ENCODE results near the gene EMP1.
A peak's percentile ranks its signal among the peaks of the same experiment; 100 is the strongest.

EMP1 gene, protein sequence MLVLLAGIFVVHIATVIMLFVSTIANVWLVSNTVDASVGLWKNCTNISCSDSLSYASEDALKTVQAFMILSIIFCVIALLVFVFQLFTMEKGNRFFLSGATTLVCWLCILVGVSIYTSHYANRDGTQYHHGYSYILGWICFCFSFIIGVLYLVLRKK

DNA sequence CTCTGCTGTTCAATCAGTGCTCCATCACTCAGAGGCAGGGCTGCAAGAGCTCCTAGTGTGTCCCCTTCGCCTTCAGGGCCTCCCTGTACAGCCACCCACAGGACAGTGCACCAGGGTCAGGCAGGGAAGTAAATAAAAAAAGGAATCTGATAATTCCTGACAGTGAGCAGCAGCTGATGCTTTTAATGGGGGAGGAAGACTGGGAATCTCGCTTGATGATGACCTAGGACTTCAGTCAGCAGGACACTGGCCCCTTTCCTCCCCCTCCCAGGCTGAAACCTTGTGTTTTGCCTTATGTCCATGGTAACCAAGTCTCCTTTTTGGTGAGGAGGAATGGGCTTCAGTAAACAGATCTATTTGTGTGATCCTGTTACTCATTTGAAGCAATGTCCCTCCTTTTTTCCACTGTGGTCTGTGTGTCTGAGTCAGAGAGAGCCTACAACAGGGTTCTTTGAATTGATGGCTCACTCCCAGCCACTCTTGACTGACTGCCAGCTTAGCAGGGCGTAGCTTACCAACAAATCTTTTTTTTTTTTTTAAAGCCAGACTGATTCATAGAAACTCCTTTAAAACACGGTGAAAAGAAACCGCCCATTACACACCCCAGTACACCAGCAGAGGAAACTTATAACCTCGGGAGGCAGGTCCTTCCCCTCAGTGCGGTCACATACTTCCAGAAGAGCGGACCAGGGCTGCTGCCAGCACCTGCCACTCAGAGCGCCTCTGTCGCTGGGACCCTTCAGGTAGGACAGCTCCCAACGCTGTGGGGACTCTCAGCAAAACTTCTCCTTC, at the start of gene EMP1:
EMP1 (plus strand) TSS at position 597 of the 792 bp plus-strand sequence. CDS start 14,785 bp downstream, outside the sequence.
- peak; percentile 74 for DNase-seq

DNA sequence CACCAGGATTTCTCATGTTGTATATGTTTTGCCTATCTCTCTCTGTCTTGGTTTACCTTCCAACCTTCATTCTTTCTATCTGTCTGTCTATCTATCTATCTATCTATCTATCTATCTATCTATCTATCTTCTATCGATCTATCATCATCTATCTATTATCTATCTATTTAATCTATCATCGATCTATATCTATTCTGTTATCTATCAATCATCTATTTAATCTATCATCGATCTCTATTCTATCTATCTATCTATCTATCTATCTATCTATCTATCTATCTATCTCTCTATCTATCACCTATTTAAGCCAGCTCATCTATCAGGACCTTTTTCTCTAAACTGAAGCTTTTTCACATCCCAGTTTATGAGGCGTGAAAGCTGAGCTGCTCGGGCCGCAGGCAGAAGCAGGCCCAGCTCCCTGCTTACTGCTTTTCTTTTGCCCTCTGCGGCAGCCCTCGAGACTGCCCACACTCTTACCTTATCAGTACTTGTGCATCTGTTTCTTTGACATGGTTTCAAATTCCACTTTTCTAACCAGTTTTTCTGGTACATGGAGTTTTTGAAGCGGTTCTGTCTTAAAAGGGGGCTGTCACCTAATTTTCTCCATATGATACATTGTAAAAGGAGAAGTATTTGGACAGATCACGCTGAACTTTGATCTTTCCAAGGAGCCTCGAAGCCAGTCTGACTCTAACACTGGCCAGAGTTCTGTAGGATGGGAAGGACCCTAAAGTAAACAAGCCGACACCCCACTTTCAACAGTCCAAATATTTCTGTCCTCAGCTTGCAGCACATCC, 48.6 kb upstream of the EMP1 start:
- peak; percentile 28 for DNase-seq

DNA sequence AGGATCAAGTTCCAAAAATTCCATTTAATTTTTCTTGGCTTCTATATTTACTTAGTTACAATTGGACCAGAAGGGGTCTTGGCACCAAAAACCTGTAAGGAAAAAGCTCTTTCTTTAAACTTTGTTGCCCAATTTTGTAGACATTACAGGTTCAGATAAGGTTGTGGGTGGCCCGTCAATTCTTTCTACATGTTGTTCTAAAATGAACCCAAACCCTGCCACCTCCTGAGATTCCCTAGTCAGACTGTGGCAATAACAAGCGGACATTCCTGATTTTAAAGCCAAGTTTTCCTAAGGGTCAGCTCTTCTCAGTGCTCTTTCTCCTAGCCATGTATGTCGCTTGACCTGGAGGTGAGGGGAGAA, 48.1 kb upstream of the EMP1 start:
- DNase-seq, result no peak

- DNase-seq, result no peak
Observed at GRCh38 chr12:13149411-13149810, 47.1 kb upstream of the EMP1 start.

DNA sequence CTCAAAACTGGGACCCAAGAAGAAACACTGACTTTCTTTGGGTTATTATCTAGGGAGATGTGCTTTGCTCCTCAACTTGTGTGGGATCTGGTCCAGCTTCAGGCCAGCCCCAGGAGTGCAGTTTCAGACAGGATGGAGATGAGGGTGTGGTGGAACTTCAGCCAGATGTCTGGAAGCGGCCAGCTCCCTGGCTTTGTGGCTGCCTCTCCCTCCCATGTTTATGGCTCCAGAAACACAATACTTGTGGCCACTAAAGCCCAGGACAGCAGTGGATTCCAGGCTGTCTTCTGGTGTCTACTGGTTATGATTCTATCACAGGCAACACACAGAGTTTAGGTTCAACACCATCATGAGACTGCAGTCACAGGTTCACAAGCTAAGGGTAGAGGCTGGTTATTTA, 44.2 kb upstream of the EMP1 start:
- no peak for DNase-seq

DNA sequence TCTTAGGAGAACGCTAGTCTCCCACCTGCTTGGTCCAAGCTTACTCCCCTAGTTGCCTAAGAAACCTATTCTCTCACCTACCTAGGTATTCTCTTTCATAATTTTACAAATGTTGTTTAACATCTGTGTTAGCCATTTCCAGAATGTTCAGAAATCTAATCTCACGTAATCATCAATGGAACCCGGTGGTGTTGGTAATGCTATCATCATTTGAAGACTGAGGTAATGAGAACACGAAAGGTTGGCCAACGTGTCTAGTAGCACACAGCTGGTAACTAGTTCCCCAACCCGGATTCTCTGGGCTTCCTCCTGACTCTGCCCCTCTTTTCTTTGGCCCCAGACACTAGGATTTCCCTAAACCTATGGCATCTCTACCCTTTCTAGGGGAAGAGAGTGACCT, 43.8 kb upstream of the EMP1 start:
- no peak for DNase-seq

DNA sequence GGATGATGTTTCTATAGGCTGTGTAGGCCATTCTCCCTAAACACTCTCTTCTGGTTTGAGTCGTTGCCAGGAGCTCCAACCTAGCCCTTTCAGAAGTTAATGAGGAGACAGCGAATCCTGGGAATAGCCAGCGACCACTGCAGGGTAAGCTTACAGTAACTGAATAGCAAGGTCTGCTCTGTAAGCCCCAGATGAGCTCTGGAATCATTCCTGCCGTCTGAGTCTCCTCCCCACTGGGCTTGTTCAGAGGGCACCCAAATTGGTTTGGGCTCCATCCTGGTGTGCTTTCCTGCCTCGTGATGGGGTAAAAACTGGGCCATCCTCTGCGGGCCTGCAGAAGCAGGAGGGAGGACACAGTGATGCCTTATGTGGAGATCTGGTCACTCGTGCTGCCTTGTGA, 43.3 kb upstream of the EMP1 start:
- DNase-seq, result no peak

GRCh38 chr12:13154027-13154538, 42.4 kb upstream of the EMP1 start:
- DNase-seq, result no peak

DNA sequence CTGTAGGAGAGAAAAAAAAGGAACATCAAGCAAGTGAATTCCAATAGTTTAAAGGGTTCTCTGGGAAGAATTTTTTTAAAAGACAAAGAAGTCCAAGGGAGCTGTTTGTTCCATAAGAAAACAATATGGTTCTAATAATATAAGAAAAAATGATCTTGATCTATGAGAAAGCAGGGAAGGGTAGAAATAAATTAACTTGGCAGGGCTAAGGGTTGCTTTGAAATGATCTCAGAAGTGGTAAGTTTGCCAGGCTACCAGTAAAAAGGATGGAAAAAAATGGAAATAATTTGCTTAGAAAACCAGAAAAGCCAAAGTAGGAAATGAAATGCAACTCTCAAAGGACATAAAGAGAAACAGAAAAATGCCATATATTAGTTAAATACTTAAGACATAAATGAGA, 41.7 kb upstream of the EMP1 start:
- DNase-seq, result no peak

- no peak for DNase-seq
Observed at GRCh38 chr12:13156277-13156676, 40.2 kb upstream of the EMP1 start.

DNA sequence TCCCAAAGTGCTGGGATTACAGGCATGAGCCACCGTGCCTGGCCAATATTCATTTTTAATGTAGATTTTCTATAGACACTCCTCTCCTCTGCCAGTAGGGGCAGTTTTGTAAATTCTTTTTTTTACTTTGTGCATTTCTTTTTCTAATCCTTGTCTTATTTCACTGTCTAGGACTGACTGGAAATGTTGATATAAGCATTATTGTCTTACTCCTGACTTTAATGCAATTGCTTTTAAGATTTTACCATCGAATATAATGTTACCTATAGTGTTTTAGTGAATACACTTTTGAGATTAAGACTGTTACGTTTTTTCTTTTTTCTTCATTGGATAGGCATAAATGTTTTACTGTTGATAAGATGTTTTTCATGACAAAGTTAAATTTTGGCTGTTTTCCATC, 35.4 kb upstream of the EMP1 start:
- DNase-seq, result no peak

DNA sequence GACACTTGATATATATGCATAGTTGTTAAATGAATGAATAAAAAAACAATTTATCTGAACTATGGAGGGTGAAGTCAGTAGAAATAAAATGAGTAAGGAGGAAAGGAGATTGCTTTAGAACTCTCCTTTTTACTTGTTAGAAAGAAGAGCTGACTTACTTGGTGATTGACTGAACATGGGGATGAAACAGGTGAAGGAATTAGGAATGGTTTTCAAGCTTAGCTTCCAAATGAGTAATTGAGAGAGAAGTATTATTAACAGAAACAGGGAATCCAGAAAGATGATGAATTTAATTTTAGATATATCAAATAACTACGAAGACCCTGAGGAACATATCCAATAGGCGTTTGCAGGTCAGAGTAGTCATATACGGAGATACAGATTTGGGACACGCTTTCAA, 33.6 kb upstream of the EMP1 start:
- DNase-seq, result no peak

- no peak for DNase-seq
Observed at GRCh38 chr12:13163868-13164635, 32.5 kb upstream of the EMP1 start.

DNA sequence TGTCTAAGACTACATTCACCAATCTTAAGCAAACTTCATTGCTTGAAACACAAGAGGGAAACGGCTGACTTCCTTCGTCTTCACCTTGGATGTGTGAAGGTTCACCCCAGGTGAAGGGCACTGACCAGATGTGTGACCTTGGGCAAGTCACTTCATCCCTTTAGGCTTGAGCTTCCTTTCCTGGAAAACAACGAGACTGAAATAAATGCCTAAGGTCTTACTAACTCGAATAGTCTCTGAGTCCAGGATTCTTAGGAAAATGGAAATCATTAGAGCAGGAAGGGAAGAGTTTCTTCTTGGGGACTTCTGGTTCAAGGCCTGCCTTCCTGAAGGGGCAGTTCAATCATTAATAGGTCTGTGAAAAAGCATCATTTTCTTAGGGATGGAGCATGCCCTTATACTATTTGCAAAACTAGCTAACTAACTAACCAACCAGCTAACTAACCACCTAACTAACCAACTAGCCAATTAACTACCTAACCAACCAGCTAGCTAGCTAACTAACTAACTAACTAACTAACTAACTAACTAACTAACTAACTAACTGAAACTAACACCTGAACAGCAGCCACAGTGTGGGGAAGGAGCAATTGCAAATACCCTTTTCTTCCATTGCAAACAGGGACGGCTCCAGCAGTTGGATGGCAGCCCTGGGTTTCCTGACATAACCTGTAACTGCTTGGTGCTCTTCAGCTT, 31.5 kb upstream of the EMP1 start:
- no peak for DNase-seq

GRCh38 chr12:13165617-13166041, 30.9 kb upstream of the EMP1 start:
- peak; percentile 29 for DNase-seq

- DNase-seq, result no peak
Observed at GRCh38 chr12:13167226-13167625, 29.3 kb upstream of the EMP1 start.

- DNase-seq, result no peak
Observed at GRCh38 chr12:13167906-13168305, 28.6 kb upstream of the EMP1 start.

DNA sequence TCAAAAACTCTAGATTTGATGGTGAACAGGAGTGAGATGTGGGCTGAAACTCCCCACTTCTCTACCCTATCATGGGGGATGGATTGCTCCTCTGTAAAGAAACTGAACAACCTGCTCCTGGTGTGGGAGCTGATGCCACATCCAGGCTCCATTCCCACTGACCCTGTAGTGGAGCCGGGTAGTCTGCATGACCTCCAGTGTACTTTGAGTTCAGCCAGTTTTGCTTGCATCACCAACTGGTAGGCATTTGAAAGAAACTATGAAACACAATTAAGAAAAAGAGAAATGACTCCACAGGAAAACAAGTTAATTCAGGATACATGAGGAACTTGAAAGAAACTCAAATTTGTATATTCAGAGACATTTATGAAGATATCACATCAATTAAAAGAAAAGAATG, 27.3 kb upstream of the EMP1 start:
- DNase-seq, result no peak

- DNase-seq, result no peak
Observed at GRCh38 chr12:13170892-13171490, 25.5 kb upstream of the EMP1 start.

DNA sequence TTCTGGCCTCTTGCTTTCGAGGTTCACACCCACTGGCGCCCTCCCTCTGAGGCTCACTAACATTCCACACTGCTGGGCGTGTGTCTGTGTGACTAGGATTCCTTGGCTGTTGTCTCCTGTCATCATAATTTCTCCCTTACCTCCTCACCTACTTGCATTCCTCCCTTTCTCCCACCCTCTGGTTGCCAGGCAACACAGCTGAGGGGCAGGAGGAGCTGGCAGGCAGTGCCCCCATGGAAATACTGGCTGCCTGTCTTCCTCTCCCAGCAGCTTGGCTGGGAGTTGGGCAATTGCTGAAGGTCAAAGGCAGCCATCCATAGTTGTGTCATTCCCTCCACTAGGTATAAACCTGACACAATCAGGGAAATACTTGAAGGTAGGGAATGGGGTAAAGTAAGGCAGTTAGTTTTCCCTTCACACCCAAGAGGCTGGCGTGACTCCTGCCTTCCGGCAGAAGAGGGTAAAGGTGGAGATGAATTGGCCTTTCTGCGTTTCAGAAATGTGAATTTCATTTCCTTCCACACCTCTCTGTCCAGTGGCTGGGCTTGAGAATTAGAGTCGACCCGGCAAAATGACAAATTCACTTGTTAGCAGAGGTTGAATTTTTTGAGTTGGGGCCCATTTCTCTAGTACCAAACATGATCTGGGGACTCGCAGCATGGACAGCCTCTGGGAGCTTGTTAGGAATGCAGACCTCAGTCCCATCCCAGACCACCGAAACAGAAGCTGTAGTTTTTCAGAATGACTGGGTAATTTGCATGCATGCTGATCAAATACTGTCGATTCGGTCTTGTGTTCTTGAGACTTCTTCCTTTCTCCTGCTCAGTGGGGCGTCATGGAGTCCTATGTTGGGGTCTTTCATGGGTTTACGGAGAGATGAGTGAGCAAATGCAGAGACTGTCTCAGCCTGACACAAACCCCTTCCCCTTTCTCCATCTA, 24.3 kb upstream of the EMP1 start:
- DNase-seq, result peak; percentile 19

All from DMS79 treated with DMSO at 0.1 percent for 48 hours (cell line).